GM21619 (cell line): Measurements from ENCODE around the gene TMEM42.
A peak's percentile ranks its signal among the peaks of the same experiment; 100 is the strongest.
"Not testable (repeated sequence)": the region's sequence is repeated elsewhere in the genome, so short reads cannot be mapped to it uniquely, and the experiment has no call there.

Experiments used
- ATAC-seq: cut with Tn5 transposase; IDR thresholded peaks from one replicate; pipeline ENCODE4 v1.9.1; 2021; ENCODE audit not compliant: unreplicated experiment

Gene TMEM42

GRCh38 chr3:44861412-44862225 is at the start of gene TMEM42:
Gene TMEM42 (plus strand): TSS chr3:44861912. CDS start chr3:44861925, 13 bp downstream.
- ATAC-seq = peak; percentile 91

GRCh38 chr3:44814751-44815150 is 47.0 kb upstream of the TMEM42 start:
- no peak for ATAC-seq

- ATAC-seq = not testable (repeated sequence)
Observed at GRCh38 chr3:44816334-44816733, 45.4 kb upstream of the TMEM42 start.

- not testable (repeated sequence) for ATAC-seq
Observed at GRCh38 chr3:44821206-44821605, 40.5 kb upstream of the TMEM42 start.

- no peak for ATAC-seq
Observed at GRCh38 chr3:44825264-44825925, 36.3 kb upstream of the TMEM42 start.

DNA sequence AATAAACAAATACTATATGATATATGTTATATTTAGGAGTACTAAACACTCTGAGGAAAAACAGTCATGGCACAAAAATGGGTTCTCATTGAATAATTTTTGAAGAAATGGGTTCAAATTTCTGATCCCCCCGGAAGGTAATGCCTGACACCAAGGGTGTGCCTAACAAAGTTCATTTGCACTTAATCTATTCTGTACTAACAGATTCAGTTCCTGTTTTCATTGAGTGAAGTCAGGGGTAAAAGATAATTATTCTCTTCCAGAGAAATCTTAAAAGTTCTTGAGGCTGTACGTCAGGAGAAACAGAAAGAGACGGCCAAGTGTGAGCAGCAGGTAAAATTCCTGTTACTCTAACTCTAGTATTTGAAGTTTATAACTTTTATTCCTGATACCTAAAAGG is 34.5 kb upstream of the TMEM42 start:
- no peak for ATAC-seq

GRCh38 chr3:44831232-44831631 is 30.5 kb upstream of the TMEM42 start:
- no peak for ATAC-seq

- no peak for ATAC-seq
Observed at GRCh38 chr3:44832032-44832431, 29.7 kb upstream of the TMEM42 start.

DNA sequence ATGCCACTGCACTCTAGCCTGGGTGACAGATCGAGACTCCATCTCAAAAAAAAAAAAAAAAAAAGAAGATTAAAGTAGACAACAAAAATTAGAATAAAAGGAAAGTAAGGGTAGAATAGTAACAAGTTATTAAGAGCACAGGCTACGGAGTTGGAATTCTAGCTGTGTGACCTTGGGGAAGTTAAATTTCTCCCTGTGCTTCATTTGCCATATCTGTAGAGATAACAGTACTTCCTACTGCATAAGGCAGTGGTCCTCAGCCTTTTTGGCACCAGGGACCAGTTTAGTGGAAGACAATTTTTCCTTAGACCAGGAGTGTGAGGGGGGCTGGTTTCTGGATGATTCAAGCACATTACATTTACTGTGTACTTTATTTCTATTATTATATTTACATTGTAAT is 28.7 kb upstream of the TMEM42 start:
- no peak for ATAC-seq

GRCh38 chr3:44833394-44833793 is 28.3 kb upstream of the TMEM42 start:
- ATAC-seq = no peak

- no peak for ATAC-seq
Observed at GRCh38 chr3:44835684-44836083, 26.0 kb upstream of the TMEM42 start.

- ATAC-seq = no peak
Observed at GRCh38 chr3:44842376-44842775, 19.3 kb upstream of the TMEM42 start.

- no peak for ATAC-seq
Observed at GRCh38 chr3:44845528-44846520, 15.9 kb upstream of the TMEM42 start.

GRCh38 chr3:44848634-44849033 is 13.1 kb upstream of the TMEM42 start:
- ATAC-seq = no peak

GRCh38 chr3:44856663-44857062 is 5.0 kb upstream of the TMEM42 start:
- not testable (repeated sequence) for ATAC-seq

DNA sequence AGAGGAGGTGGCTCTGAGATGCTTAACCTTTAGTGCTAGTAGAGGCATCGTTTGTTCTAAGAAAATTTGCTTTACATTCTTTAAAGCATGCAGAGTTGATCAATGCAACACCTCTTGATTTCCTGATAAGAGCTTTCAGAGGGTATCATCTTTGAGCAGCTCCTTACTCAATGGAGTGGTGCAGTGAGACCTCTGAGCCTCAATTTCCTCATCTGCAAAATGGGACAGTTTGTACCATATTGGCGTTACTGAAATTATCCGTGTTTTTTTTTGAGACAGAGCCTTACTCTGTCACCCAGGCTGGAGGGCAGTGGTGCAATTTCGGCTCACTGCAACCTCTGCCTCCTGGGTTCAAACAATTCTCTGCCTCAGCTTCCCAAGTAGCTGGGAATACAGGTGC is 1.6 kb upstream of the TMEM42 start:
- ATAC-seq = no peak

DNA sequence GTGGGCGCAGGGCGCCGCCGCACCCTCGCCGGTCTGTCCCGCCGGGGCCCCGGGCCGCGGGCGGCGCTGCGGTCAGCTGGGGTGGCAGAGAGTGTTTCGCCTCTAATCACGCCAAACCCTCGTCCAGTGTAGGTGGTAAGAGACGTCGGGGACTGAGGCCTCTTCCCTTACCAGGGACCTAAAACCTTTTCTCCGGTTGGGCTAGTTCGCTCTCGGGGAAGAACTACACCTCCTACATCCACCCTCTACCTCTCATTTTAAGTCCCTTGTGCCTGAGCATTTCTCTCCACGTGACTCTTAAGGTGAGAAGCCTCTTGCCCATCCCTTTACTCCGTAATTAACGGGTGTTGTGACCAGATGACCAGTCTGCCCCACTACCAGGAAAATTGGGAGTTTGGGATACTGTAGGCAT is 520 bp downstream of the TMEM42 start:
- peak; percentile 27 for ATAC-seq

DNA sequence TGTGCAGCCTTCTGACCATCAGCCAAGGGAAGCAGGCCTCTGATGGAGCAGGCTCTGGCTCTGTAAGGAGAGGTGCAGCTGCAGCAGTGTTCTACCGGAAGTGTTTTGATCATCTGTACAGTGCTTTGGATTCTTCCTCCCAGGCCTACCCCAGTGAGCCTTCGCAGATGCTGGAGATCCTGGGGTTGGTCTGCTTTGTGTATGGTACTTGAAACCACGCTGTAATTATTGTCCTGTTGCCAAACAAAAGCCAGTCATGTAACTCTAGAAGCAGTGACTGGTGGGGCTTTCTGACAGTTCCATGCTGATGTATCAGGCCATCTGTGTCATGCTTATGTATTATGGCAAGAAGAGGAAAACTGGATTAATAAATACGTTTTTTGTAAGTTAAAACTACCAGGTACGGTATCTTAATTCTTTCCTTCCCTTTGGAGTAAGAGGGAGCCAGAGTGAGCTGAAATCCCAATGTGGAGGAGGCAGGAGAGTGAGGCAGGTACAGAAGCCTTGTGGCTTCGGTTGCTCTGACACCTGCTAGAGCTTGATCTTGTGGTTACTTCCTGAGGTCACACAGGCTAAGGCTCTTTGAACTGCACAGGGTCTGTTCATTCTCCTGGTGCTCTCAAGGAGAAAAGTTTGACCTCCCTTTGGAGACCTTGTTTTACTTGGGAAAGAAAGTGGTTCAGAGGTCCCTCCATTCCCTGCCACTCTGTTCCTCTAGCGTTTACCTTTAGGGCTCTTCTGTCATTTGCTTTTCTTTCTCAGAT is 3.7 kb downstream of the TMEM42 start:
- ATAC-seq = no peak

- no peak for ATAC-seq
Observed at GRCh38 chr3:44867421-44868111, 5.9 kb downstream of the TMEM42 start.
